H9 (cell line): Measurements from ENCODE around the gene EFCAB11. TPM values are rescaled to one million over a fixed set of nuclear protein-coding genes. Genes with fewer than 3 reads are reported as not detected.
A peak's percentile ranks its signal among the peaks of the same experiment; 100 is the strongest.

Experiments
- DNase-seq: peaks from one replicate; pipeline ENCODE4 v3.0.0-alpha.2; 2017
- H2AFZ ChIP-seq: one replicate; pipeline ENCODE4 v1.6.1; 2013; ENCODE audit warnings: mild to moderate bottlenecking, low read length, control low read depth, moderate library complexity
- H2AK5ac ChIP-seq: 2 replicates; pipeline ENCODE4 v1.6.1; 2013; ENCODE audit warnings: low read length, control low read depth, mixed read lengths; ENCODE audit not compliant: insufficient read length
- H2BK120ac ChIP-seq: one replicate; pipeline ENCODE4 v1.6.1; 2013; ENCODE audit warnings: low read depth, mild to moderate bottlenecking, low read length, control low read depth, inconsistent platforms; ENCODE audit not compliant: poor library complexity, severe bottlenecking
- H2BK12ac ChIP-seq: 2 replicates; pipeline ENCODE4 v1.6.1; 2013; ENCODE audit warnings: low read length, control low read depth, mixed read lengths, low read depth; ENCODE audit not compliant: insufficient read length
- H2BK15ac ChIP-seq: 2 replicates; pipeline ENCODE4 v1.6.1; 2013; ENCODE audit warnings: low read depth, low read length, control low read depth
- H2BK20ac ChIP-seq: one replicate; pipeline ENCODE4 v1.6.1; 2013; ENCODE audit warnings: low read depth, mild to moderate bottlenecking, low read length, control low read depth, inconsistent platforms; ENCODE audit not compliant: poor library complexity, severe bottlenecking
- H2BK5ac ChIP-seq: 2 replicates; pipeline ENCODE4 v1.6.1; 2013; ENCODE audit warnings: low read length, control low read depth, mixed read lengths; ENCODE audit not compliant: insufficient read length
- H3K14ac ChIP-seq: 2 replicates; pipeline ENCODE4 v1.6.1; 2013; ENCODE audit warnings: low read length, control low read depth; ENCODE audit not compliant: insufficient read depth
- H3K18ac ChIP-seq: 2 replicates; pipeline ENCODE4 v1.6.1; 2013; ENCODE audit warnings: low read depth, mild to moderate bottlenecking, mixed read lengths, low read length, control low read depth; ENCODE audit not compliant: insufficient read length
- H3K23ac ChIP-seq: 2 replicates; pipeline ENCODE4 v1.6.1; 2013; ENCODE audit warnings: low read length, control low read depth, mixed read lengths, low read depth; ENCODE audit not compliant: insufficient read length
- H3K23me2 ChIP-seq: 2 replicates; pipeline ENCODE4 v1.6.1; 2013; ENCODE audit warnings: low read depth, mild to moderate bottlenecking, mixed read lengths, low read length, control low read depth; ENCODE audit not compliant: insufficient read length, poor library complexity, severe bottlenecking
- H3K27ac ChIP-seq: 2 replicates; pipeline ENCODE4 v1.5.1; 2013; ENCODE audit warnings: low read length, control low read depth, mixed read lengths, low read depth; ENCODE audit not compliant: insufficient read length
- H3K27me3 ChIP-seq: 2 replicates; pipeline ENCODE4 v1.6.1; 2013; ENCODE audit warnings: low read length, control low read depth, inconsistent platforms; ENCODE audit not compliant: insufficient read depth
- H3K4ac ChIP-seq: 2 replicates; pipeline ENCODE4 v1.6.1; 2013; ENCODE audit warnings: low read depth, mild to moderate bottlenecking, control low read depth, inconsistent platforms, low read length, moderate library complexity
- H3K4me1 ChIP-seq: 2 replicates; pipeline ENCODE4 v1.6.1; 2013; ENCODE audit warnings: low read length, control low read depth, inconsistent platforms; ENCODE audit not compliant: insufficient read depth
- H3K4me2 ChIP-seq: 2 replicates; pipeline ENCODE4 v1.6.1; 2013; ENCODE audit warnings: low read length, control low read depth, mixed read lengths; ENCODE audit not compliant: insufficient read length, insufficient read depth
- H3K56ac ChIP-seq: 2 replicates; pipeline ENCODE4 v1.6.1; 2013; ENCODE audit warnings: low read depth, mild to moderate bottlenecking, mixed read lengths, low read length, control low read depth; ENCODE audit not compliant: insufficient read length
- H3K79me1 ChIP-seq: 2 replicates; pipeline ENCODE4 v1.6.1; 2013; ENCODE audit warnings: low read depth, mild to moderate bottlenecking, moderate library complexity, low read length, control low read depth, inconsistent platforms; ENCODE audit not compliant: insufficient read depth, poor library complexity, severe bottlenecking
- H3K79me2 ChIP-seq: 2 replicates; pipeline ENCODE4 v1.6.1; 2013; ENCODE audit warnings: low read length, control low read depth, inconsistent platforms; ENCODE audit not compliant: insufficient read depth
- H3K9ac ChIP-seq: 2 replicates; pipeline ENCODE4 v1.6.1; 2013; ENCODE audit warnings: low read length, control low read depth, mixed read lengths; ENCODE audit not compliant: insufficient read length; ENCODE audit errors: extremely low read depth
- H3K9me3 ChIP-seq: one replicate; pipeline ENCODE4 v1.6.1; 2013; ENCODE audit warnings: low read depth, low read length, inconsistent platforms; ENCODE audit not compliant: control insufficient read depth
- H3T11ph ChIP-seq: one replicate; pipeline ENCODE4 v1.6.1; 2013; ENCODE audit warnings: mild to moderate bottlenecking, low read length, control low read depth, inconsistent platforms
- H4K20me1 ChIP-seq: one replicate; pipeline ENCODE4 v1.6.1; 2013; ENCODE audit not compliant: control insufficient read depth, insufficient read length, insufficient read depth
- H4K5ac ChIP-seq: 2 replicates; pipeline ENCODE4 v1.6.1; 2013; ENCODE audit warnings: low read depth, mild to moderate bottlenecking, mixed read lengths, low read length, control low read depth; ENCODE audit not compliant: insufficient read length
- H4K8ac ChIP-seq: replicated peaks from 2 replicates; pipeline ENCODE4 v1.6.1; 2013; ENCODE audit warnings: low read length, control low read depth, mixed read lengths, low read depth; ENCODE audit not compliant: insufficient read length
- H4K91ac ChIP-seq: 2 replicates; pipeline ENCODE4 v1.6.1; 2013; ENCODE audit warnings: low read depth, mild to moderate bottlenecking, moderate library complexity, mixed read lengths, low read length, control low read depth; ENCODE audit not compliant: insufficient read length
- H3K27ac Mint-ChIP-seq, 3 experiments: 2 replicates in 2 of 3; 3 replicates in 1 of 3; pipeline ENCODE4 v1.8.0; 2020 to 2021; ENCODE audit warnings: mixed read lengths in 3 of 3, mild to moderate bottlenecking in 1 of 3, moderate library complexity in 1 of 3
- H3K27me3 Mint-ChIP-seq: 2 replicates; pipeline ENCODE4 v1.8.0; 2021; ENCODE audit warnings: low read depth, mild to moderate bottlenecking, moderate library complexity, mixed read lengths
- H3K36me3 Mint-ChIP-seq, 3 experiments: 2 replicates in 2 of 3; 3 replicates in 1 of 3; pipeline ENCODE4 v1.8.0; 2020 to 2021; ENCODE audit warnings: low read depth in 3 of 3, mixed read lengths in 3 of 3; ENCODE audit not compliant: insufficient read depth in 1 of 3
- H3K4me1 Mint-ChIP-seq, 2 experiments: 2 replicates each; pipeline ENCODE4 v1.8.0; 2020; ENCODE audit warnings: mixed read lengths in 2 of 2
- H3K4me3 Mint-ChIP-seq, 2 experiments: 2 replicates in 1 of 2; 3 replicates in 1 of 2; pipeline ENCODE4 v1.8.0; 2020 to 2021; ENCODE audit warnings: mild to moderate bottlenecking in 2 of 2, mixed read lengths in 2 of 2, moderate library complexity in 1 of 2
- H3K9me3 Mint-ChIP-seq, 2 experiments: 2 replicates in 1 of 2; 3 replicates in 1 of 2; pipeline ENCODE4 v1.8.0; 2020; ENCODE audit warnings: mild to moderate bottlenecking in 2 of 2, mixed read lengths in 2 of 2, moderate library complexity in 1 of 2
- WGBS: extraction: QIAGEN DNeasy Blood & Tissue Kit; methylation state at CpG from one replicate; pipeline ENCODE4 v1.1.7; 2013; ENCODE audit warnings: missing lambda C conversion rate, low lambda C conversion rate, mixed read lengths; ENCODE audit not compliant: insufficient read length; ENCODE audit errors: extremely low coverage; 5-methylcytosine and 5-hydroxymethylcytosine counted together
- total RNA-seq: library from RNA; stranded (reverse); gene quantifications from 2 replicates; pipeline ENCODE4 v1.2.1, GENCODE V29; 2021
- TF ChIP-seq, protein P1 (sequence below): fragments of 200-600 bp; sonication (generic); conservative IDR thresholded peaks from 3 replicates; pipeline ENCODE4 v1.8.0; 2021; ENCODE audit warnings: antibody characterized with exemption, mild to moderate bottlenecking

EFCAB11 gene
- total RNA-seq, 1 experiment from 2014 or later = 17.4 TPM

GRCh38 chr14:89753828-89754412 is 200.6 kb downstream of the EFCAB11 start:
- DNase-seq = no peak
- H3K4me1 Mint-ChIP-seq = no peaks in the 10 kb centered on the region
- no peak overlapping the region for H3K4me3 Mint-ChIP-seq
- Histone ChIP-seq H3K9ac (no peak overlapping the region), H3K23ac (no peak overlapping the region), H2AFZ (no peak overlapping the region), H4K8ac (no peak overlapping the region), H2BK5ac (peak overlapping the region; percentile 29), H3K4me1 (no peaks in the 10 kb centered on the region), H2AK5ac (no peak overlapping the region), H2BK120ac (no peak overlapping the region), H3K9me3 (no peaks in the 10 kb centered on the region), H4K5ac (no peak overlapping the region), H3K23me2 (no peaks in the 10 kb centered on the region), H3K79me1 (no peaks in the 10 kb centered on the region), H2BK12ac (no peak overlapping the region), H3K27me3 (no peaks in the 10 kb centered on the region), H3K27ac (no peak overlapping the region), H2BK15ac (no peak overlapping the region), H3K4me2 (no peak overlapping the region), H3K56ac (no peak overlapping the region), H2BK20ac (no peak overlapping the region), H4K91ac (no peak overlapping the region), H4K20me1 (no peaks in the 10 kb centered on the region), H3K4ac (no peak overlapping the region), H3T11ph (no peak overlapping the region), H3K18ac (no peak overlapping the region), H3K14ac (no peak overlapping the region), H3K79me2 (no peaks in the 10 kb centered on the region)
- TF ChIP-seq, protein P1, sequence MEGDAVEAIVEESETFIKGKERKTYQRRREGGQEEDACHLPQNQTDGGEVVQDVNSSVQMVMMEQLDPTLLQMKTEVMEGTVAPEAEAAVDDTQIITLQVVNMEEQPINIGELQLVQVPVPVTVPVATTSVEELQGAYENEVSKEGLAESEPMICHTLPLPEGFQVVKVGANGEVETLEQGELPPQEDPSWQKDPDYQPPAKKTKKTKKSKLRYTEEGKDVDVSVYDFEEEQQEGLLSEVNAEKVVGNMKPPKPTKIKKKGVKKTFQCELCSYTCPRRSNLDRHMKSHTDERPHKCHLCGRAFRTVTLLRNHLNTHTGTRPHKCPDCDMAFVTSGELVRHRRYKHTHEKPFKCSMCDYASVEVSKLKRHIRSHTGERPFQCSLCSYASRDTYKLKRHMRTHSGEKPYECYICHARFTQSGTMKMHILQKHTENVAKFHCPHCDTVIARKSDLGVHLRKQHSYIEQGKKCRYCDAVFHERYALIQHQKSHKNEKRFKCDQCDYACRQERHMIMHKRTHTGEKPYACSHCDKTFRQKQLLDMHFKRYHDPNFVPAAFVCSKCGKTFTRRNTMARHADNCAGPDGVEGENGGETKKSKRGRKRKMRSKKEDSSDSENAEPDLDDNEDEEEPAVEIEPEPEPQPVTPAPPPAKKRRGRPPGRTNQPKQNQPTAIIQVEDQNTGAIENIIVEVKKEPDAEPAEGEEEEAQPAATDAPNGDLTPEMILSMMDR = no peak
- H3K27ac Mint-ChIP-seq = no peak overlapping the region
- no CpG with 5 or more reads among the region's 4 CpGs for WGBS
- peaks cover 7 to 13% (median 9%) of the 10 kb centered on the region in 3 experiments; a peak in 6 of 7 replicates for H3K36me3 Mint-ChIP-seq
- 0 out of 2 replicates have a peak, but pooled peaks cover 3% of the 10 kb centered on the region for H3K27me3 Mint-ChIP-seq
- peaks cover 9 to 12% of the 10 kb centered on the region in 2 experiments; a peak in 4 of 5 replicates for H3K9me3 Mint-ChIP-seq
